ENCODE data around the gene KLK1. TPM values are rescaled to one million over a fixed set of nuclear protein-coding genes. Genes with fewer than 3 reads are reported as not detected.

Gene KLK1
- total and polyA plus RNA-seq, 10 of the 15 experiments (the other 5 are each of a cell fraction or from before 2014, with no cell fraction given) = 3.4 to 27.5 (median 20.2) TPM

GRCh38 chr19:50777261-50777660, 46.3 kb downstream of the KLK1 start (continued):
- no peak for TF ChIP-seq CUX1 (IDR thresholded peaks at IDR 0.05; ENCODE audit: insufficient replicate concordance, low read depth, low read length)
- TF ChIP-seq SIN3A (IDR thresholded peaks at IDR 0.05; ENCODE audit: low read depth, low read length) = no peak
- TF ChIP-seq ZNF207 (IDR thresholded peaks at IDR 0.05; ENCODE audit: borderline replicate concordance) = no peak
- no peak for TF ChIP-seq BCL3 (IDR thresholded peaks at IDR 0.05; ENCODE audit: borderline replicate concordance, insufficient read depth, low read depth, low read length, poor library complexity, severe bottlenecking)
- TF ChIP-seq RCOR1 (conservative IDR thresholded peaks at IDR 0.05; ENCODE audit: low read depth, low read length) = no peak

GRCh38 chr19:50776131-50776530, 47.5 kb downstream of the KLK1 start:
- H3K27ac ChIP-seq (ENCODE audit: control insufficient read depth, insufficient read depth) = no peak overlapping the region
- no peak for ATAC-seq
- ChIA-PET RAD21 (ENCODE audit: unreplicated experiment) (no interaction called here), CTCF (interaction anchor here (0.9 to 1.9 kb wide), 2 partner anchors 70 to 145 kb away, joined by 3 to 6 read pairs; no protein-coding TSS in a partner anchor), SMC1A (ENCODE audit: uncharacterized antibody, unreplicated experiment) (interaction anchor here (0.8 kb wide), 1 partner anchor 237 kb away, joined by 3 read pairs; no protein-coding TSS in a partner anchor), POLR2A (no interaction called here)
- no peak overlapping the region for H3K9ac ChIP-seq (ENCODE audit: control insufficient read depth, insufficient read depth, low read length)
- FAIRE-seq = no peak
- intact Hi-C loops (cut with micrococcal nuclease; ENCODE audit: unreplicated experiment) (no loop called here), in situ Hi-C loops (cut with MboI) (no loop called here)
- BruUV-seq (replicated peaks) = no TSS peak
- no peak overlapping the region for H3K4me2 ChIP-seq (ENCODE audit: control insufficient read depth, insufficient read depth)
- H3K4me3 ChIP-seq = no peak overlapping the region
- H3K79me2 ChIP-seq (ENCODE audit: control insufficient read depth, insufficient read depth, low read length) = no peaks in the 10 kb centered on the region
- DNase-seq (ENCODE audit: low read depth, low spot score) = no peak
- WGBS (ENCODE audit: insufficient coverage, insufficient replicate concordance, low lambda C conversion rate, missing lambda C conversion rate) = 22% methylated on average over 5 of the region's 5 CpGs
- no peaks in the 10 kb centered on the region for H3K4me1 ChIP-seq (ENCODE audit: control insufficient read depth, insufficient read depth, low read length)
- H3K36me3 ChIP-seq (ENCODE audit: control insufficient read depth in 2 of 2, insufficient read depth in 2 of 2, low read length in 1 of 2) = no peaks in the 10 kb centered on the region
- H2AFZ ChIP-seq (ENCODE audit: control insufficient read depth, low read depth, low read length) = no peak overlapping the region
- H4K20me1 ChIP-seq (ENCODE audit: control insufficient read depth, insufficient read depth) = no peaks in the 10 kb centered on the region
- no peaks in the 10 kb centered on the region for H3K9me3 ChIP-seq (replicated peaks; ENCODE audit: control insufficient read depth, insufficient read depth, low read length)
- H3K27me3 ChIP-seq (replicated peaks in 1 of 2; ENCODE audit: control insufficient read depth in 2 of 2, insufficient read depth in 2 of 2, low read length in 1 of 2) = peaks cover 4 to 8% of the 10 kb centered on the region in 2 experiments
- no peak for TF ChIP-seq RFX5 (IDR thresholded peaks at IDR 0.05; ENCODE audit: low read depth, low read length)
- no peak for TF ChIP-seq ZSCAN29 (IDR thresholded peaks at IDR 0.05)
- no peak for TF ChIP-seq ATF7 (IDR thresholded peaks at IDR 0.05; ENCODE audit: low read depth)
- no peak for TF ChIP-seq HCFC1 (IDR thresholded peaks at IDR 0.05; ENCODE audit: low read length)
- TF ChIP-seq CEBPZ (IDR thresholded peaks at IDR 0.05; ENCODE audit: low read depth, low read length) = no peak
- no peak for TF ChIP-seq RAD21 (IDR thresholded peaks at IDR 0.05; ENCODE audit: insufficient read depth, low read depth, low read length)
- TF ChIP-seq SIN3A (IDR thresholded peaks at IDR 0.05; ENCODE audit: low read depth, low read length) = no peak
- TF ChIP-seq CREM (IDR thresholded peaks at IDR 0.05; ENCODE audit: low read depth) = no peak
- no peak for TF ChIP-seq ATF3 (IDR thresholded peaks at IDR 0.05; ENCODE audit: borderline replicate concordance, extremely low read depth, low read depth, low read length)
